GM13977 (cell line): ENCODE measurements around the gene SLC29A1.

Source experiments
- DNase-seq: peaks from one replicate; pipeline ENCODE4 v3.0.0; 2012; ENCODE audit warnings: low spot score
- CTCF ChIP-seq: IDR thresholded peaks from 2 replicates; pipeline ENCODE4 v1.5.1; 2012; ENCODE audit warnings: mild to moderate bottlenecking, control low read depth; ENCODE audit not compliant: insufficient read depth; ENCODE audit errors: extremely low read depth, missing control alignments
- in situ Hi-C: fragments of 300-500 bp; cut with MboI; formaldehyde crosslinking; loops from one replicate; pipeline ENCODE4 v1.12.0; 2022; ENCODE audit warnings: low sequenced_read_pairs, low pct_unique_long_range_greater_than_20kb, mixed read lengths, inconsistent platforms; ENCODE audit not compliant: unreplicated experiment

Gene SLC29A1

GRCh38 chr6:44265007-44265721, 41.8 kb downstream of the SLC29A1 start, which contains the start of gene NFKBIE:
TSS of gene NFKBIE (minus strand) at chr6:44265551. CDS start at chr6:44265346, 205 bp downstream.
- peak; percentile 96 for DNase-seq

GRCh38 chr6:44265722-44266233, 42.4 kb downstream of the SLC29A1 start:
- TF ChIP-seq CTCF: no peak
- no peak for DNase-seq
- in situ Hi-C loops: no loop called here

More at GRCh38 chr6:44265007-44265721, 41.8 kb downstream of the SLC29A1 start, which contains the start of gene NFKBIE:
- in situ Hi-C loops: no loop called here
- TF ChIP-seq CTCF: peak; percentile 70

- no peak for TF ChIP-seq CTCF
- in situ Hi-C loops: no loop called here
These were observed 43.0 kb downstream of the SLC29A1 start for GRCh38 chr6:44266347-44266746.

GRCh38 chr6:44267252-44267651, 43.9 kb downstream of the SLC29A1 start:
- no peak for TF ChIP-seq CTCF

More at GRCh38 chr6:44266347-44266746, 43.0 kb downstream of the SLC29A1 start:
- peak; percentile 84 for DNase-seq

DNA sequence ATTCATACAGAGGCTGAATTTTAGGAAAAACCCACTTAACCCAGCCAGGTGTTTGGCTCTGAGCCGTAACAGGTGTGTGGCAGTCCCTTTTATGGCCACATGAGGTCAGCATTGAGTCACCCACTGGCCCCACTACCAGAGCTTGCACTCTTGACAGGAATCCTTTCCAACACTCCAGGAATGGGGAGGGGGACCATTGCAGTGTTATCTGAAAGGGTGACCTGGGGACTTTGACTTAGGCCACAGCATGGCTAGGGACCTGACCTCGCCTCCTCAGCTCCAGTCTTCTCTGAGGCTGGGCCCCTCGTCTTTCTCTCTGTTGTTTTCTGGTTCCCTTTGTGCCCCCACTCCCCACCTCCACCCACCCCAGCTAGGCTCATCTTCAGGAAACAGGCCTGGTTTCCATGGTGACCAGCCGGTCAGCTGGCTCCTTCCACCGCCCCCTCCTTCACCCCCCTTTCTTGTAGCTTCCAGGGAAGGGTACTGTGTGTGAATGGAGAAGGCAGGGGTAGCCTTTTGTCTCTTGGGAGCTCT, 44.8 kb downstream of the SLC29A1 start:
- in situ Hi-C loops: no loop called here
- peak; percentile 74 for DNase-seq
- peak; percentile 92 for TF ChIP-seq CTCF

More at GRCh38 chr6:44267252-44267651, 43.9 kb downstream of the SLC29A1 start:
- in situ Hi-C loops: no loop called here
- DNase-seq: no peak

GRCh38 chr6:44269178-44269920, 46.0 kb downstream of the SLC29A1 start:
- no peak for TF ChIP-seq CTCF
- no peak for DNase-seq
- in situ Hi-C loops: no loop called here
